Sigmoid colon (tissue), 7 donors: ENCODE results near the gene KLHL26. TPM values are rescaled to one million over a fixed set of nuclear protein-coding genes. Genes with fewer than 3 reads are reported as not detected.

ENCODE experiments used
- DNase-seq: peaks from one replicate; pipeline ENCODE4 v3.0.0-alpha.2; 2019
- H3K27ac ChIP-seq, 4 donors: fragments of 200-600 bp; sonication (generic); one replicate each; pipeline ENCODE4 v1.5.1; 2016 to 2019; ENCODE audit warnings: mild to moderate bottlenecking in 1 of 4
- H3K27me3 ChIP-seq, 3 donors: fragments of 200-600 bp; sonication (generic); one replicate each; pipeline ENCODE4 v1.5.1; 2019; ENCODE audit warnings: mild to moderate bottlenecking in 1 of 3
- H3K36me3 ChIP-seq, 4 donors: fragments of 200-600 bp; sonication (generic); one replicate each; pipeline ENCODE4 v1.5.1; 2016 to 2019
- H3K4me1 ChIP-seq, 4 donors: fragments of 200-600 bp; sonication (generic); one replicate each; pipeline ENCODE4 v1.5.1; 2017 to 2019
- H3K4me3 ChIP-seq, 4 donors: fragments of 200-600 bp; sonication (generic); one replicate each; pipeline ENCODE4 v1.5.1; 2017 to 2019; ENCODE audit warnings: mild to moderate bottlenecking in 2 of 4, moderate library complexity in 1 of 4
- H3K9me3 ChIP-seq, 4 donors: fragments of 200-600 bp in 3 of 4; sonication (generic) in 3 of 4; one replicate each; pipeline versions ENCODE4 v1.5.1 to v1.6.1; 2013 to 2019
- EP300 ChIP-seq, 4 donors: sonication (generic); formaldehyde crosslinking; IDR thresholded peaks; one replicate each; pipeline ENCODE4 v1.6.1; 2017; ENCODE audit warnings: antibody characterized with exemption in 4 of 4
- POLR2A ChIP-seq, 2 donors: fragments of 450-650 bp; IDR thresholded peaks; one replicate each; pipeline ENCODE4 v1.6.1; 2016; ENCODE audit warnings: antibody characterized with exemption in 2 of 2, mild to moderate bottlenecking in 2 of 2, moderate library complexity in 2 of 2
- POLR2AphosphoS5 ChIP-seq, 4 donors: sonication (generic); formaldehyde crosslinking; IDR thresholded peaks; one replicate each; pipeline ENCODE4 v1.6.1; 2017; ENCODE audit warnings: antibody characterized with exemption in 4 of 4
- WGBS, 2 donors: extraction: QIAGEN DNeasy Blood & Tissue Kit; methylation state at CpG; one replicate each; pipeline ENCODE4 v1.1.7; 2013; 5-methylcytosine and 5-hydroxymethylcytosine counted together
- intact Hi-C: fragments of 100-400 bp; cut with DNase I; formaldehyde crosslinking; loops from one replicate; pipeline ENCODE4 v1.15.1; 2023
- polyA plus RNA-seq, 3 donors: library from polyadenylated mRNA; stranded (reverse); fragments of 200-250 nt; gene quantifications; one replicate each; pipeline ENCODE4 v1.2.3, GENCODE V29; 2013
- total RNA-seq, 4 donors: library from RNA; depleted of rRNA; stranded (reverse); fragments of >200 nt; gene quantifications; one replicate each; pipeline ENCODE4 v1.1.0, GENCODE V29; 2016
- TF ChIP-seq, protein P1 (sequence below), 4 experiments: fragments of 450-650 bp in 3 of 4; fragments of 200-600 bp in 1 of 4; IDR thresholded peaks; one replicate each; pipeline ENCODE4 v1.5.1; 2016 to 2019; ENCODE audit warnings: antibody characterized with exemption in 4 of 4, mild to moderate bottlenecking in 3 of 4, moderate library complexity in 2 of 4
- donor health status: healthy with polysubstance abuse.
- donor health status: Bipolar disorder and iron deficiency.
- donor health status: healthy.

KLHL26 gene
- total and polyA plus RNA-seq, 7 donors, result 1.6 to 8.3 (median 4.8) TPM

DNA sequence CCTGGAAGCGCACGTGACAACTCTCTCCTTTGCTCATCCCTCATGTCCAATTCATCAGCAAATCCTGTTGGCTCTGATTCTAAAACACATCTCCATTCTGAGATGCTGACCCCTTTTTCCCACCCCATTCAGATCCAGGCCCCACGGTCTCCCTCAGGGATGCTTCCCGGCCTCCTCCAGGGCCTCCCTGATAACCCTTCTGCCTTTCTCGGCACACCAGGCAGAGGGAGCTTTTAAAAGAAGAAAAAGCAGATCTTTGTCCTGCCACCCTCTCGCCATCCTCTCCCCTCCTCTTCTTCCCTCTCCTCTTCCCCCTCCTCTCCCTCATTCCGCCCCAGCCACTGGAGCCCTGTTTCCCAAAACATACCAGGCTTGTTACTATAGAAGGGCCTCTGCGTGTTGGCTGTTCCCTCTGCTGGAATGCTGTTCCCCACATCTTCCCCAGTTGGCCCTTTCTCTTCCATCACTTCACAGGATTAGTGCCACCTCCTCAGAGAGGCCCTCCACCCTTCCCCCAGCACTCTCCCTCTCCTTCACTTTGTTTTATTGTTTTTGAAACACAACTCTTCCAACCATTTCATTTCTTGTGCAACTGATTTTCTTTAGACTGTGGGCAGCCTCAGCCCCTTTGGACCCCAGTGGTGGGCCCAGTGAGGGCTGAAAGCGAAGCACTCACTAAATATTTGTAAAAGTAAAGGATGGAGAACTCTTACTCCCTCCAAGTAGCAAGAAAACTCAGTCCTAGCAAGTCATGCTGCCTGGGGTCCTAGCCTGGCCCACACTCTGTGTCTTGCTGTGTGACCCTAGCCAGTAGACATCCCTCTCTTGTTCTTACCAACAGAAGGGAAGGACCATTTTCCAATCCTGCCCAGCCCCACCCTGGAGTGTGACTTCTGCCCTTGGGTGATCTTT lies 27.8 kb upstream of the KLHL26 start:
- H3K27me3 ChIP-seq, result peaks cover 88 to 96% (median 93%) of the 10 kb centered on the region in 3 donors
- 50% methylated on average over 9 of the region's 9 CpGs for WGBS, 2 donors
- intact Hi-C loops, result no loop called here
- DNase-seq, result no peak
- H3K36me3 ChIP-seq, result no peaks in the 10 kb centered on the region
- TF ChIP-seq POLR2AphosphoS5 (IDR thresholded peaks at IDR 0.05), result no peak
- TF ChIP-seq POLR2A (IDR thresholded peaks at IDR 0.05), result no peak
- TF ChIP-seq, protein P1, sequence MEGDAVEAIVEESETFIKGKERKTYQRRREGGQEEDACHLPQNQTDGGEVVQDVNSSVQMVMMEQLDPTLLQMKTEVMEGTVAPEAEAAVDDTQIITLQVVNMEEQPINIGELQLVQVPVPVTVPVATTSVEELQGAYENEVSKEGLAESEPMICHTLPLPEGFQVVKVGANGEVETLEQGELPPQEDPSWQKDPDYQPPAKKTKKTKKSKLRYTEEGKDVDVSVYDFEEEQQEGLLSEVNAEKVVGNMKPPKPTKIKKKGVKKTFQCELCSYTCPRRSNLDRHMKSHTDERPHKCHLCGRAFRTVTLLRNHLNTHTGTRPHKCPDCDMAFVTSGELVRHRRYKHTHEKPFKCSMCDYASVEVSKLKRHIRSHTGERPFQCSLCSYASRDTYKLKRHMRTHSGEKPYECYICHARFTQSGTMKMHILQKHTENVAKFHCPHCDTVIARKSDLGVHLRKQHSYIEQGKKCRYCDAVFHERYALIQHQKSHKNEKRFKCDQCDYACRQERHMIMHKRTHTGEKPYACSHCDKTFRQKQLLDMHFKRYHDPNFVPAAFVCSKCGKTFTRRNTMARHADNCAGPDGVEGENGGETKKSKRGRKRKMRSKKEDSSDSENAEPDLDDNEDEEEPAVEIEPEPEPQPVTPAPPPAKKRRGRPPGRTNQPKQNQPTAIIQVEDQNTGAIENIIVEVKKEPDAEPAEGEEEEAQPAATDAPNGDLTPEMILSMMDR (IDR thresholded peaks at IDR 0.05), result no peak
- TF ChIP-seq EP300 (IDR thresholded peaks at IDR 0.05), result no peak
- H3K27ac ChIP-seq, result no peak overlapping the region
- no peaks in the 10 kb centered on the region for H3K9me3 ChIP-seq
- peaks cover 0 to 57% (median 48%) of the 10 kb centered on the region in 4 donors for H3K4me1 ChIP-seq
- no peak overlapping the region for H3K4me3 ChIP-seq

DNA sequence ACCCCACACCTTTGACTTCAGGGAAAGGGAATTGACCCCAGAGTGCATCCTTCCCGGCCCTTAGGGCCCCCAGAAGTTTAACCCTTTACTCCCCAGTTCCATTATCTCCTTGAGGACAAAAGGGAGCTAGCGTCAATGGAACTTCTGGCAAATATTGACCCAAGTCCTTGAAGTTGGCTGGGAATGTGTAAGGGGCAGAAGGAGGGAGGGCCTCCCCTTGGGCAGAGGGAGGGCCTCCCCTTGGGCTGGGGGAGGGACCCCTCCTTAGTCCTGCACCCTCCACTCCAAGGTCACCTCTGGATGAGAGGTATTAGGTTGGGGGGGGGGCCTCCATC lies 27.1 kb upstream of the KLHL26 start:
- 12 to 27% methylated on average over 2 of the region's 2 CpGs for WGBS, 2 donors
- no peak for DNase-seq
- Histone ChIP-seq H3K4me3 (no peak overlapping the region), H3K4me1 (peaks cover 0 to 56% (median 47%) of the 10 kb centered on the region in 4 donors), H3K27me3 (peaks cover 83 to 96% (median 93%) of the 10 kb centered on the region in 3 donors), H3K9me3 (no peaks in the 10 kb centered on the region), H3K36me3 (no peaks in the 10 kb centered on the region), H3K27ac (no peak overlapping the region)
- TF ChIP-seq EP300 (IDR thresholded peaks at IDR 0.05) (no peak), POLR2AphosphoS5 (IDR thresholded peaks at IDR 0.05) (no peak), POLR2A (IDR thresholded peaks at IDR 0.05) (no peak)
- TF ChIP-seq, protein P1 (IDR thresholded peaks at IDR 0.05), result no peak
- intact Hi-C loops, result no loop called here

DNA sequence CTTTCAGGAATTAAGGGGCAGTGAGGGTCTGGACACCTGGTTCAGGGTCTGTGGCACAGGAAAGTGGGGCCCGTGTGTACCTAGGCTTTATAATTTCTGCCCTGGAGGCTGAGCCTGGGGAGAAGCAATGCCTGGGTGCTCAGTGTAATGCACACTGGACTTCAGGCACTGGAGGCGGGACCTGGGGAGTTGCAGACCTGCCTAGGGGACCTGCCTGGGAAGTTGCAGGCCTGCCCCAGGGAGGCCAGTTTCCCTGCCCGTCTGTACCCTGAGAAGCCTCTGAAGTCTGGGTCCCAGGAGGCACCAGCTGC lies 26.6 kb upstream of the KLHL26 start:
- no peak for DNase-seq
- 16 to 34% methylated on average over 3 of the region's 3 CpGs for WGBS, 2 donors
- no peaks in the 10 kb centered on the region for H3K36me3 ChIP-seq
- peaks cover 78 to 96% (median 89%) of the 10 kb centered on the region in 3 donors for H3K27me3 ChIP-seq
- H3K9me3 ChIP-seq, result no peaks in the 10 kb centered on the region
- H3K4me3 ChIP-seq, result no peak overlapping the region
- TF ChIP-seq POLR2A (IDR thresholded peaks at IDR 0.05) (no peak), EP300 (IDR thresholded peaks at IDR 0.05) (no peak), POLR2AphosphoS5 (IDR thresholded peaks at IDR 0.05) (no peak)
- TF ChIP-seq, protein P1 (IDR thresholded peaks at IDR 0.05), result no peak
- H3K27ac ChIP-seq, result no peak overlapping the region
- intact Hi-C loops, result no loop called here
- H3K4me1 ChIP-seq, result peaks cover 0 to 55% (median 47%) of the 10 kb centered on the region in 4 donors

DNA sequence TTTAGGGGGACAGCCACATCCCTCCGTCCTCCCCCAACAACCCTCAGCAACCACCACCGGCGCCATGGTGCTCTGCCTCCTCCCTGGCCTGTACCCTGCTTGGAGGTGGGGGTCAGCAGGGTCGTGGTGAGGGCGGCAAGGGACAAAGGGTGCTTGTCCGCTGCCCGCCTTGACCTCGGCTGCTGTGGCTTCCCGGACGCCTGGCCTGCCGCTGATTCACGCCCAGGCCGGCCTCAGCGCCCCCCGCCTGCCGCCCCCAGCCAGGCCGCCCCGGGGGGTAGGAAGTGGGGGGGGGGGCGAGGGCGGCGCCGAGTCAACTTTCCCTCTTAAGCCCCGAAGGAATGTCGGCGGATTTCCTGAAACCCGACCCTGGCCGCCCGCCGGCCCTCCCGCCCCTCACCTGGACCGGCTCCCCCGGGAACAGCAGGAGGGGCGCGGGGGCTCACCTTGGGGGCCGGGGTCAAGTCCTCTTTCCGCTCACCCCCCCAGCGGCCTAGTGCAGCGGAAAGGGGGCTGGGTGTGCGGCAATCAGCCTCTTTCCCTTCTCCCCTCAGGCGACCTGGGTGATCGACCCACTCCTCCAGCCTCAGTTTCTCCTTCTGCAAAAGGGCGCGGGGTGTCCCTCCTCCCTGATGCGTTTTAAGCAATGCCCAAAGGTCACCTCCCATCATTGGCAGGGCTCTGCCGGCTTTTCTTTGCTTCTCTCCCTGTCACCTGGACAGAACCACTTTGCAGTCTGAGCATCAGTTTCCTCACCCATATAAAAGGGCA lies 26.1 kb upstream of the KLHL26 start:
- intact Hi-C loops, result no loop called here
- DNase-seq, result no peak
- H3K27ac ChIP-seq, result no peak overlapping the region
- H3K9me3 ChIP-seq, result no peaks in the 10 kb centered on the region
- TF ChIP-seq EP300 (IDR thresholded peaks at IDR 0.05) (no peak), POLR2AphosphoS5 (IDR thresholded peaks at IDR 0.05) (no peak), POLR2A (IDR thresholded peaks at IDR 0.05) (no peak)
- TF ChIP-seq, protein P1 (IDR thresholded peaks at IDR 0.05), result no peak
- no peaks in the 10 kb centered on the region for H3K36me3 ChIP-seq
- peaks cover 74 to 96% (median 84%) of the 10 kb centered on the region in 3 donors for H3K27me3 ChIP-seq
- no peak overlapping the region for H3K4me3 ChIP-seq
- WGBS, 2 donors, result 3 to 4% methylated on average over 45 of the region's 45 CpGs
- H3K4me1 ChIP-seq, result peaks cover 0 to 50% (median 44%) of the 10 kb centered on the region in 4 donors
